HL-60 (cell line): ENCODE results near the gene RCC1.

Experiments used
- DNase-seq, 2 experiments: peaks; one replicate each; pipeline ENCODE4 v3.0.0-alpha.2; 2010 to 2020; ENCODE audit warnings: low read depth in 1 of 2, low spot score in 1 of 2
- H3K27ac ChIP-seq: fragments of 250-450 bp; sonication (Bioruptor Pico); replicated peaks from 2 replicates; pipeline ENCODE4 v1.5.1; 2020; ENCODE audit warnings: mild to moderate bottlenecking, moderate library complexity
- H3K27me3 ChIP-seq: fragments of 250-450 bp; sonication (Bioruptor Pico); 2 replicates; pipeline ENCODE4 v1.5.1; 2021; ENCODE audit warnings: mild to moderate bottlenecking, moderate library complexity; ENCODE audit not compliant: insufficient read depth, poor library complexity, severe bottlenecking
- H3K4me3 ChIP-seq: replicated peaks from 2 replicates; pipeline ENCODE4 v1.5.1; 2011; ENCODE audit warnings: mild to moderate bottlenecking, control low read depth, low read length; ENCODE audit not compliant: insufficient read depth
- GABPA ChIP-seq: IDR thresholded peaks from 2 replicates; pipeline ENCODE4 v1.6.1; 2012; ENCODE audit warnings: low read depth
- POLR2AphosphoS5 ChIP-seq: IDR thresholded peaks from 2 replicates; pipeline ENCODE4 v1.6.1; 2012; ENCODE audit warnings: low read depth
- SPI1 ChIP-seq: IDR thresholded peaks from 2 replicates; pipeline ENCODE4 v1.6.1; 2012; ENCODE audit warnings: low read depth, mild to moderate bottlenecking, borderline replicate concordance
- TF ChIP-seq, protein P1 (sequence below): IDR thresholded peaks from 2 replicates; pipeline ENCODE4 v1.6.1; 2012; ENCODE audit warnings: low read depth; ENCODE audit not compliant: insufficient replicate concordance
- TF ChIP-seq, protein P2 (sequence below): IDR thresholded peaks from one replicate; pipeline ENCODE4 v1.5.1; 2011; ENCODE audit warnings: low read length, control low read depth, inconsistent platforms; ENCODE audit not compliant: insufficient read depth

RCC1 gene

DNA sequence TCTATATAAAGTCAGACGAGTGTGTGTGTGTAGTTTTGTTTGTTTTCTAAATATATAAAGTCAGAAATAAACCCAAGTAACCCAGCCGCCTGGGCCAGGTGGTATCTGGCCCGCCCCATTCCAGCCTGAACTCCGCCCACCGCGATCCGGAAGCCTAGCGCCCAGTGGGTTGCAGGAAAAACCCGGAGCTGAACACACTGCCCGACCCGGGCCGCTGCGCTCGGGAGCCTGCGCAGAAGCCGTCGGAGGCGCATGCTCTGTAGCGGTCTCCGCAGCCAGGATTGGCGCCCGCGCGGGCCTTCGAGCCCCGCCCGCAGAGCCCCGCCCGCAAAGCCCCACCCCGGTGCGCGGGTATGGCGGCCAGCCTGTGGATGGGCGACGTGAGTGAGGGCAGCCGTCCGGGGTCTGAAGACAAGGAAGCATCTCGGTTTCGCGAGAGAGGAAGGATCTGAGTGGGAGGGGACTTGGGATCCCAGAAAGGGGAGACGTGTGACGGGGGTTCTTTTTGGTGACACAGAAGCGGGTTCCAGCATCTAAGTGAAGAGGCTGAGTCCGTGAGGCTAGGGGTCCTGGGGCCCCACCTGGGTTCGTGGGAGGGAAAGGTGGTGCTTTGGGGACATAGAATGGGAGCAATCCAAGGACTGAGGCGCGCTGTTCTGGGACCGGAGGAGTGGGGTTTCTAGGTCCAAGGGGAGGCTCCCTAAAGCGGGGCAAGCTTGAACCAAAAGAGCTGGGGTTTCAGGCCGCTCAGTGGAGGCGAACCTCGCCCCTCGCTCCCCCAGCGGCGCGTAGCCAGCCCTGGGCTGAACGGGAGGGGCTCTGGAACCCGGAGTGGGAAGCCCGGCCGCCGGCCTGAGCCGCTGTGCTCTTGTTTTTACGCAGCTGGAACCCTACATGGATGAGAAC lies 47.2 kb downstream of the RCC1 start, which contains the start of gene TRNAU1AP:
TSS of gene TRNAU1AP (plus strand) at position 328 of the 906 bp plus-strand sequence. CDS start at position 354, 26 bp downstream.
- Histone ChIP-seq H3K27me3 (no peaks in the 10 kb centered on the region), H3K4me3 (peak within 1 kb of the TSS; percentile 80), H3K27ac (peak within 1 kb of the TSS; percentile 67)
- peak; percentile 96 to 97 for DNase-seq
- 0 out of 2 replicates have a peak, but pooled peaks have one; percentile 1 for TF ChIP-seq SPI1
- TF ChIP-seq, protein P1, sequence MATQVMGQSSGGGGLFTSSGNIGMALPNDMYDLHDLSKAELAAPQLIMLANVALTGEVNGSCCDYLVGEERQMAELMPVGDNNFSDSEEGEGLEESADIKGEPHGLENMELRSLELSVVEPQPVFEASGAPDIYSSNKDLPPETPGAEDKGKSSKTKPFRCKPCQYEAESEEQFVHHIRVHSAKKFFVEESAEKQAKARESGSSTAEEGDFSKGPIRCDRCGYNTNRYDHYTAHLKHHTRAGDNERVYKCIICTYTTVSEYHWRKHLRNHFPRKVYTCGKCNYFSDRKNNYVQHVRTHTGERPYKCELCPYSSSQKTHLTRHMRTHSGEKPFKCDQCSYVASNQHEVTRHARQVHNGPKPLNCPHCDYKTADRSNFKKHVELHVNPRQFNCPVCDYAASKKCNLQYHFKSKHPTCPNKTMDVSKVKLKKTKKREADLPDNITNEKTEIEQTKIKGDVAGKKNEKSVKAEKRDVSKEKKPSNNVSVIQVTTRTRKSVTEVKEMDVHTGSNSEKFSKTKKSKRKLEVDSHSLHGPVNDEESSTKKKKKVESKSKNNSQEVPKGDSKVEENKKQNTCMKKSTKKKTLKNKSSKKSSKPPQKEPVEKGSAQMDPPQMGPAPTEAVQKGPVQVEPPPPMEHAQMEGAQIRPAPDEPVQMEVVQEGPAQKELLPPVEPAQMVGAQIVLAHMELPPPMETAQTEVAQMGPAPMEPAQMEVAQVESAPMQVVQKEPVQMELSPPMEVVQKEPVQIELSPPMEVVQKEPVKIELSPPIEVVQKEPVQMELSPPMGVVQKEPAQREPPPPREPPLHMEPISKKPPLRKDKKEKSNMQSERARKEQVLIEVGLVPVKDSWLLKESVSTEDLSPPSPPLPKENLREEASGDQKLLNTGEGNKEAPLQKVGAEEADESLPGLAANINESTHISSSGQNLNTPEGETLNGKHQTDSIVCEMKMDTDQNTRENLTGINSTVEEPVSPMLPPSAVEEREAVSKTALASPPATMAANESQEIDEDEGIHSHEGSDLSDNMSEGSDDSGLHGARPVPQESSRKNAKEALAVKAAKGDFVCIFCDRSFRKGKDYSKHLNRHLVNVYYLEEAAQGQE = no peak
- TF ChIP-seq POLR2AphosphoS5 = peak; percentile 65; the same call in 1 of the 2 replicates

DNA sequence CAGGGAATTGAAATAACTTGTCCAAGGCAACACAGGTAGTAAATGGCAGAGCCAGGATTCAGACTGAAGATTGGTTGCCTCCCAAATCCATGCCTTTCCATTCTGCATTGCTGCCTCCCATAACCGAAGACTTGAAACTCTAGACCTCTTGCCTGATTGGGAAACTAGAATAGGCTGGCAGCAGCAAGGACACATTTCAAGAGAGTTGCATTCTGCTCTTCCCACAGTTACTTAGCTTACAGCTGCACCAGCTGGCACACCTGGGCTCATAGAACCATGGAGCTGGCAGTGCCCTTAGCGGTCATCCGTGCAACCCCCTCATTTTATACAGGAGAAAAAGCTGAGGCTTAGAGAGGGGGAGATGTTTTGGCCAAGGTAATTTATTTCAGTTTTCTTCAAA lies 55.0 kb downstream of the RCC1 start:
- DNase-seq = no peak
- TF ChIP-seq GABPA = no peak
- TF ChIP-seq, protein P2, sequence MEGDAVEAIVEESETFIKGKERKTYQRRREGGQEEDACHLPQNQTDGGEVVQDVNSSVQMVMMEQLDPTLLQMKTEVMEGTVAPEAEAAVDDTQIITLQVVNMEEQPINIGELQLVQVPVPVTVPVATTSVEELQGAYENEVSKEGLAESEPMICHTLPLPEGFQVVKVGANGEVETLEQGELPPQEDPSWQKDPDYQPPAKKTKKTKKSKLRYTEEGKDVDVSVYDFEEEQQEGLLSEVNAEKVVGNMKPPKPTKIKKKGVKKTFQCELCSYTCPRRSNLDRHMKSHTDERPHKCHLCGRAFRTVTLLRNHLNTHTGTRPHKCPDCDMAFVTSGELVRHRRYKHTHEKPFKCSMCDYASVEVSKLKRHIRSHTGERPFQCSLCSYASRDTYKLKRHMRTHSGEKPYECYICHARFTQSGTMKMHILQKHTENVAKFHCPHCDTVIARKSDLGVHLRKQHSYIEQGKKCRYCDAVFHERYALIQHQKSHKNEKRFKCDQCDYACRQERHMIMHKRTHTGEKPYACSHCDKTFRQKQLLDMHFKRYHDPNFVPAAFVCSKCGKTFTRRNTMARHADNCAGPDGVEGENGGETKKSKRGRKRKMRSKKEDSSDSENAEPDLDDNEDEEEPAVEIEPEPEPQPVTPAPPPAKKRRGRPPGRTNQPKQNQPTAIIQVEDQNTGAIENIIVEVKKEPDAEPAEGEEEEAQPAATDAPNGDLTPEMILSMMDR = no peak
- no peak for TF ChIP-seq SPI1
- TF ChIP-seq, protein P1 = no peak

DNA sequence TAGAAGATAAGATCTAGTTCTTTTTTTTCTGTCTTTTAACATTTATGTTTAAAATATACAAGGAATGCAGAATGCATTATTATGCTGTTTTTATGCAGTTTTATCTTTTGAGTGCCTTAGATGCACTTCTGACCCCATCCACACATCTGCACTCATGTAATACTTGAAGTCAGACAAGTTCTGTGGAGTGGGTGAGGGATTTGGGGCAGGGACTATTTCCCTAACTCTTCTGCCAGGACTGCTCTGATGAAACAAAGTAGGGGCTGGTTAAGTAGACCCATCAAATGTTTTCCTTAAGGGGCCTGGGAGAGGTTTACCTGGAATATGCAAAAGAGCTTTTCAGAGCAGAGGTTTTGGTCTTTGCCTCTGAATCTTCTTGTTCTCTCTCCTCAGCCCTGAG lies 58.5 kb downstream of the RCC1 start:
- H3K4me3 ChIP-seq = no peak overlapping the region
- H3K27me3 ChIP-seq = no peaks in the 10 kb centered on the region
- H3K27ac ChIP-seq = no peak overlapping the region
- TF ChIP-seq GABPA (no peak), POLR2AphosphoS5 (no peak), SPI1 (no peak)
- TF ChIP-seq, protein P2 = no peak
- TF ChIP-seq, protein P1 = no peak
- DNase-seq = no peak

More for the DNA sequence above, 55.0 kb downstream of the RCC1 start:
- Histone ChIP-seq H3K27ac (no peak overlapping the region), H3K27me3 (no peaks in the 10 kb centered on the region), H3K4me3 (no peak overlapping the region)
